Smooth muscle cell (in vitro differentiated cells): ENCODE results near the gene POU6F2. TPM values are rescaled to one million over a fixed set of nuclear protein-coding genes. Genes with fewer than 3 reads are reported as not detected.

Source experiments
- DNase-seq: peaks from one replicate; lab custom pipeline; 2025; ENCODE audit not compliant: unreplicated experiment; lab: John Stamatoyannopoulos, UW
- H2AFZ ChIP-seq: fragments of 200-600 bp; sonication (generic); 2 replicates; pipeline ENCODE4 v1.6.0; 2016; ENCODE audit warnings: antibody characterized with exemption, low read depth, mild to moderate bottlenecking
- H3F3A ChIP-seq: fragments of 200-600 bp; sonication (generic); 2 replicates; pipeline ENCODE4 v1.6.0; 2017; ENCODE audit warnings: antibody characterized with exemption, low read depth
- H3K27ac ChIP-seq: fragments of 200-600 bp; sonication (generic); 2 replicates; pipeline ENCODE4 v1.5.1; 2016; ENCODE audit warnings: low read depth, mild to moderate bottlenecking
- H3K27me3 ChIP-seq: fragments of 200-600 bp; sonication (generic); 2 replicates; pipeline ENCODE4 v1.6.1; 2016; ENCODE audit warnings: low read depth, mild to moderate bottlenecking
- H3K36me3 ChIP-seq: fragments of 200-600 bp; sonication (generic); 2 replicates; pipeline ENCODE4 v1.5.1; 2016; ENCODE audit warnings: low read depth
- H3K4me1 ChIP-seq: fragments of 200-600 bp; sonication (generic); 2 replicates; pipeline ENCODE4 v1.5.1; 2016; ENCODE audit warnings: low read depth
- H3K4me2 ChIP-seq: fragments of 200-600 bp; sonication (generic); 2 replicates; pipeline ENCODE4 v1.6.0; 2016; ENCODE audit warnings: mild to moderate bottlenecking
- H3K4me3 ChIP-seq: fragments of 200-600 bp; sonication (generic); 2 replicates; pipeline ENCODE4 v1.5.1; 2016; ENCODE audit warnings: mild to moderate bottlenecking
- H3K79me2 ChIP-seq: fragments of 200-600 bp; sonication (generic); 2 replicates; pipeline ENCODE4 v1.6.0; 2016; ENCODE audit warnings: low read depth, mild to moderate bottlenecking
- H3K9ac ChIP-seq: fragments of 200-600 bp; sonication (generic); 2 replicates; pipeline ENCODE4 v1.6.0; 2016; ENCODE audit warnings: low read depth
- H3K9me3 ChIP-seq: fragments of 200-600 bp; sonication (generic); replicated peaks from 2 replicates; pipeline ENCODE4 v1.5.1; 2016; ENCODE audit warnings: low read depth
- H4K20me1 ChIP-seq: fragments of 200-600 bp; sonication (generic); 2 replicates; pipeline ENCODE4 v1.6.0; 2016; ENCODE audit warnings: low read depth
- CTCF ChIP-seq: fragments of 200-600 bp; sonication (generic); IDR thresholded peaks from 2 replicates; pipeline ENCODE4 v1.5.1; 2017; ENCODE audit warnings: borderline replicate concordance, mild to moderate bottlenecking, antibody characterized with exemption; ENCODE audit not compliant: insufficient read depth, poor library complexity, severe bottlenecking
- WGBS: methylation state at CpG from one replicate; pipeline ENCODE4 v1.1.7; 2016; ENCODE audit warnings: low lambda C conversion rate; 5-methylcytosine and 5-hydroxymethylcytosine counted together
- polyA plus RNA-seq: library from polyadenylated mRNA; unstranded; fragments of >200 nt; fragmentation: Nextera tagmentation; extraction: Ambion mirVana; gene quantifications from 2 replicates; pipeline ENCODE4 v1.2.1, GENCODE V29; 2016
- total RNA-seq: library from RNA; depleted of rRNA; stranded (reverse); fragments of >200 nt; gene quantifications from 2 replicates; pipeline ENCODE4 v1.2.3, GENCODE V29; 2014

POU6F2 gene
- total and polyA plus RNA-seq, 2 experiments from 2014 or later: 1.2 TPM

GRCh38 chr7:39197831-39198230 lies 220.1 kb downstream of the POU6F2 start:
- Histone ChIP-seq H3K79me2 (no peaks in the 10 kb centered on the region), H4K20me1 (no peaks in the 10 kb centered on the region), H3K4me3 (no peak overlapping the region), H3K36me3 (no peaks in the 10 kb centered on the region), H3K9me3 (no peaks in the 10 kb centered on the region), H3K27ac (no peak overlapping the region), H3K9ac (no peak overlapping the region), H3K4me1 (peaks cover 4% of the 10 kb centered on the region), H2AFZ (no peak overlapping the region), H3F3A (no peaks in the 10 kb centered on the region), H3K27me3 (no peaks in the 10 kb centered on the region), H3K4me2 (no peak overlapping the region)
- 94% methylated on average over 1 of the region's 1 CpG for WGBS
- no peak for TF ChIP-seq CTCF
- DNase-seq: no peak

GRCh38 chr7:39198556-39198955 lies 220.8 kb downstream of the POU6F2 start:
- Histone ChIP-seq H3F3A (no peaks in the 10 kb centered on the region), H3K9ac (no peak overlapping the region), H3K79me2 (no peaks in the 10 kb centered on the region), H2AFZ (no peak overlapping the region), H3K4me2 (no peak overlapping the region), H4K20me1 (no peaks in the 10 kb centered on the region), H3K9me3 (no peaks in the 10 kb centered on the region), H3K4me1 (peaks cover 4% of the 10 kb centered on the region), H3K27me3 (peaks cover 4% of the 10 kb centered on the region), H3K36me3 (no peaks in the 10 kb centered on the region), H3K27ac (no peak overlapping the region), H3K4me3 (no peak overlapping the region)
- WGBS: 94% methylated on average over 2 of the region's 2 CpGs
- no peak for DNase-seq
- no peak for TF ChIP-seq CTCF

- no peak overlapping the region for H3K4me2 ChIP-seq
- WGBS: 72% methylated on average over 4 of the region's 4 CpGs
Measured at GRCh38 chr7:39199006-39199405, 221.3 kb downstream of the POU6F2 start.

More at GRCh38 chr7:39199006-39199405, 221.3 kb downstream of the POU6F2 start:
- Histone ChIP-seq H4K20me1 (no peaks in the 10 kb centered on the region), H3K9ac (no peak overlapping the region), H3K9me3 (no peaks in the 10 kb centered on the region), H2AFZ (no peak overlapping the region), H3K4me3 (no peak overlapping the region), H3K36me3 (no peaks in the 10 kb centered on the region), H3K27me3 (peaks cover 4% of the 10 kb centered on the region), H3K27ac (no peak overlapping the region), H3K4me1 (peaks cover 4% of the 10 kb centered on the region), H3F3A (no peaks in the 10 kb centered on the region), H3K79me2 (no peaks in the 10 kb centered on the region)
- DNase-seq: no peak
- TF ChIP-seq CTCF: no peak
